ENCODE data around the gene PCED1A. TPM values are rescaled to one million over a fixed set of nuclear protein-coding genes. Genes with fewer than 3 reads are reported as not detected.
"Not testable (repeated sequence)": the region's sequence is repeated elsewhere in the genome, so short reads cannot be mapped to it uniquely, and the experiment has no call there.

PCED1A gene
- total RNA-seq, 5 donors from 2014 or later (not counting 1 experiment from before 2014, with no cell fraction given) = 65.1 to 111 (median 95.2) TPM

DNA sequence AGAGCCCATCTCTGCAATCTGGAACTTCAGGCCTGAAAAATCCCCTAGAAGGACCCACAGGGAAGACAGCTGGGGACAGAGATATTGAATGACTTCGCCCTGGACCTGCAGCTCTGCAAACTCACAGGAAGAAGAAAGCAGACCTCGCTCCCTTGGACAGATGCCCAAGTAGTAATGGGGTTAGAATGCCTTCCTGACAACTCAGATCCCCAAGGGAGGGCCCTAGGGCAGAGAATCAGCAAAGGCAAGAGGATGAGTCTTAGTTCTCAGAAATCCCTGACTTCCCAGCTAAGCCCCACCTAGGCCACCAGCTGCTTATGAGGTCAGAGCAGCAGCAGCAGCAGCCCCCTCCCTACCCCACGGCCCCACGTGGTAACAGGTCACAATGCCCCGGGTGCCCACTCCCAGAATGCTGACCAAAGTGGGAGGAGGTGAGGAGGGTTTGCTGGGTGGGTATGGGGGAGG lies 25.8 kb downstream of the PCED1A start, which contains the start of gene C20orf141:
TSS of gene C20orf141 (plus strand) at position 401 of the 465 bp plus-strand sequence. CDS start 198 bp downstream, outside the sequence.
- DNase-seq (no peak), ATAC-seq (replicated peaks in 1 of 4) (no peak)
- Mint-ChIP-seq H3K27me3 (peaks cover 21 to 37% of the 10 kb centered on the region in 2 donors), H3K4me3 (no peak within 1 kb of the TSS), H3K4me1 (no peaks in the 10 kb centered on the region), H3K36me3 (no peaks in the 10 kb centered on the region), H3K27ac (peak within 1 kb of the TSS in 1 of 2 donors; percentile 39), H3K9me3 (peaks cover 4 to 10% (median 6%) of the 10 kb centered on the region in 3 donors)
- Histone ChIP-seq H3K4me3 (ENCODE audit: control insufficient read depth in 1 of 2, extremely low read depth in 1 of 2, low read length in 1 of 2) (no peak within 1 kb of the TSS), H3K27ac (ENCODE audit: low read length) (no peak within 1 kb of the TSS), H3K4me1 (ENCODE audit: control insufficient read depth in 1 of 2, extremely low read depth in 1 of 2, insufficient read depth in 2 of 2, low read length in 2 of 2) (peaks cover 0 to 7% of the 10 kb centered on the region in 2 experiments), H3K36me3 (ENCODE audit: control insufficient read depth in 2 of 2, extremely low read depth in 1 of 2, insufficient read depth in 1 of 2, low read length in 1 of 2) (no peaks in the 10 kb centered on the region), H3K9me3 (no peaks in the 10 kb centered on the region), H3K27me3 (replicated peaks in 1 of 2; ENCODE audit: control insufficient read depth in 2 of 2, extremely low read depth in 1 of 2, insufficient read depth in 2 of 2, low read length in 1 of 2) (peaks cover 4 to 33% of the 10 kb centered on the region in 2 experiments)
- ChIA-PET POLR2A (no interaction called here), CTCF (no interaction called here)
- WGBS (ENCODE audit: insufficient coverage) = 17% methylated on average over 1 of the region's 5 CpGs

DNA sequence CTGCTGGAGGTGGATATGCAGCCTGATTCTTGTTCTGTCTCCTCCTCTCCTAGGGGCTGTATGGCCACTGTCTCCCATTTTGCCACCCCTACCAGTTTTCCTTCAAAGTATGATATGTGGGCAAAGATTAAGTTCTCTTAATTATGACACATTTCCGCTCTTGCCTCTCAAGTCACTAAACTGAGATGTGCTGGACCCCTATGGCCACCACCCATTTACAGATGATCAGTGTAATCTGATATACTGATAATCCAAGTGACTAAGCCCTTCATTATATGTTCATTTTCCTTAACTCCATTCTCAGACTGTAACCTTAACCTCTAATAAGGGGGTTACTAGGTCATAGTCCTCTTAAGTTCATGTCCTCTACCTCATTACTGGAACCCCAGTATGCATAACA lies 26.4 kb downstream of the PCED1A start:
- Histone ChIP-seq H3K27me3 (replicated peaks in 1 of 2; ENCODE audit: control insufficient read depth in 2 of 2, extremely low read depth in 1 of 2, insufficient read depth in 2 of 2, low read length in 1 of 2) (peaks cover 4 to 30% of the 10 kb centered on the region in 2 experiments), H3K4me1 (ENCODE audit: control insufficient read depth in 1 of 2, extremely low read depth in 1 of 2, insufficient read depth in 2 of 2, low read length in 2 of 2) (peaks cover 0 to 7% of the 10 kb centered on the region in 2 experiments), H3K27ac (ENCODE audit: low read length) (no peak overlapping the region), H3K4me3 (ENCODE audit: control insufficient read depth in 1 of 2, extremely low read depth in 1 of 2, low read length in 1 of 2) (no peak overlapping the region), H3K9me3 (no peaks in the 10 kb centered on the region), H3K36me3 (ENCODE audit: control insufficient read depth in 2 of 2, extremely low read depth in 1 of 2, insufficient read depth in 1 of 2, low read length in 1 of 2) (no peaks in the 10 kb centered on the region)
- CTCF ChIA-PET = interaction anchor here in 1 of 2 donors (0.5 kb wide), 1 partner anchor 24 kb away, joined by 15 read pairs; no protein-coding TSS in a partner anchor
- POLR2A ChIA-PET = no interaction called here
- H3K27ac Mint-ChIP-seq = no peak overlapping the region
- H3K27me3 Mint-ChIP-seq = peaks cover 24 to 38% of the 10 kb centered on the region in 2 donors
- peaks cover 4 to 10% (median 6%) of the 10 kb centered on the region in 3 donors for H3K9me3 Mint-ChIP-seq
- ATAC-seq (replicated peaks in 1 of 4) (no peak), DNase-seq (no peak)
- no CpG with 5 or more reads among the region's 1 CpG for WGBS (ENCODE audit: insufficient coverage)
- H3K36me3 Mint-ChIP-seq = no peaks in the 10 kb centered on the region
- H3K4me3 Mint-ChIP-seq = no peak overlapping the region
- no peaks in the 10 kb centered on the region for H3K4me1 Mint-ChIP-seq

DNA sequence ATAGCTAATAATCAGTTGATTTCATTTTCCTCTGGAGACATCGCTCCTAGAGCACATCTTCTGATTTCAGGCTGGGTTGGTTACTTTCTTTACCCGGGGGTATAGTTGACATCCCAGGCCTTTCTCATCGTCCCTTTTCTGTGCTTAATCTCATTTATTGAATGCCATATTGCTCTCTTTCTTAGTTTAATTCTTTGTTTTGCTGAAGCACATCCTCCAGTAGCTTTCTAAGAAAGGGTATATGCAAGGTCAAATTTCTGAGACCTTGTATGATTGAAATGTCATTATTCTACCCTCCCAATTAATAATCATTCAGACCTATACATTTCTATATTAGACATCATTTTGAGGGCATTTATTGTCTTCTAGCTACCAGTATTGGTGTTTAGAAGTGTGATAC lies 28.3 kb downstream of the PCED1A start:
- Histone ChIP-seq H3K27me3 (replicated peaks in 1 of 2; ENCODE audit: control insufficient read depth in 2 of 2, extremely low read depth in 1 of 2, insufficient read depth in 2 of 2, low read length in 1 of 2) (peaks cover 0 to 29% of the 10 kb centered on the region in 2 experiments), H3K4me3 (ENCODE audit: control insufficient read depth in 1 of 2, extremely low read depth in 1 of 2, low read length in 1 of 2) (no peak overlapping the region), H3K9me3 (no peaks in the 10 kb centered on the region), H3K27ac (ENCODE audit: low read length) (no peak overlapping the region), H3K36me3 (ENCODE audit: control insufficient read depth in 2 of 2, extremely low read depth in 1 of 2, insufficient read depth in 1 of 2, low read length in 1 of 2) (no peaks in the 10 kb centered on the region), H3K4me1 (ENCODE audit: control insufficient read depth in 1 of 2, extremely low read depth in 1 of 2, insufficient read depth in 2 of 2, low read length in 2 of 2) (peaks cover 0 to 7% of the 10 kb centered on the region in 2 experiments)
- Mint-ChIP-seq H3K4me1 (no peaks in the 10 kb centered on the region), H3K36me3 (no peaks in the 10 kb centered on the region), H3K27ac (no peak overlapping the region), H3K9me3 (peaks cover 4 to 10% (median 6%) of the 10 kb centered on the region in 3 donors), H3K27me3 (peaks cover 25 to 50% of the 10 kb centered on the region in 2 donors), H3K4me3 (no peak overlapping the region)
- ChIA-PET CTCF (interaction anchor here in 1 of 2 donors (0.6 kb wide), 1 partner anchor 48 kb away, joined by 6 read pairs; no protein-coding TSS in a partner anchor), POLR2A (no interaction called here)
- DNase-seq (no peak), ATAC-seq (replicated peaks in 1 of 4) (no peak)
- no CpG with 5 or more reads among the region's 3 CpGs for WGBS (ENCODE audit: insufficient coverage)

DNA sequence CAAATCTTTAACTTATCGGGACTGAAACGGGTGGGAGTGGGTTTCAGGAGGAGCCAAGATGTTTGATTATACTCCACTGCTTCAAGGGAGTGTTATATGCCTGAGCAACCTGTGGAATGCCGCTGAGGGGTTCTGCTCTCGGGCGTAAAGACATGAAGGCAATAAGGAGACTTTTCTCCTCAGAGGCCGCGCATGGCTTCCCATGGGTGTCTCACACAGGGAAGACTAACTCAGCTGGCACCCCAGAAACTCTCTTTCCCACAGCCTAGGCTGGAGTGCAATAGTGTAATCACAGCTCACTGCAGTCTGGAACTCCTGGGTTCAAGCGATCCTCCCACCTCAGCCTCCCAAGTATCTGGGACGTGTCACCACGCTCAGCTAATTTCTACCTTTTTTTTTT lies 30.8 kb downstream of the PCED1A start:
- Histone ChIP-seq H3K4me3 (ENCODE audit: control insufficient read depth in 1 of 2, extremely low read depth in 1 of 2, low read length in 1 of 2) (no peak overlapping the region), H3K9me3 (no peaks in the 10 kb centered on the region), H3K27me3 (replicated peaks in 1 of 2; ENCODE audit: control insufficient read depth in 2 of 2, extremely low read depth in 1 of 2, insufficient read depth in 2 of 2, low read length in 1 of 2) (peaks cover 6 to 37% of the 10 kb centered on the region in 2 experiments), H3K27ac (ENCODE audit: low read length) (no peak overlapping the region), H3K36me3 (ENCODE audit: control insufficient read depth in 2 of 2, extremely low read depth in 1 of 2, insufficient read depth in 1 of 2, low read length in 1 of 2) (no peaks in the 10 kb centered on the region), H3K4me1 (ENCODE audit: control insufficient read depth in 1 of 2, extremely low read depth in 1 of 2, insufficient read depth in 2 of 2, low read length in 2 of 2) (no peaks in the 10 kb centered on the region)
- Mint-ChIP-seq H3K4me3 (no peak overlapping the region), H3K27ac (no peak overlapping the region), H3K36me3 (no peaks in the 10 kb centered on the region), H3K9me3 (peaks cover 4 to 10% (median 6%) of the 10 kb centered on the region in 3 donors), H3K27me3 (peaks cover 34 to 63% of the 10 kb centered on the region in 2 donors), H3K4me1 (no peaks in the 10 kb centered on the region)
- DNase-seq (no peak), ATAC-seq (replicated peaks in 1 of 4) (no peak)
- ChIA-PET POLR2A (no interaction called here), CTCF (interaction anchor here in 1 of 2 donors (0.6 kb wide), 1 partner anchor 160 kb away, joined by 5 read pairs; no protein-coding TSS in a partner anchor)
- 97% methylated on average over 6 of the region's 10 CpGs for WGBS (ENCODE audit: insufficient coverage)

DNA sequence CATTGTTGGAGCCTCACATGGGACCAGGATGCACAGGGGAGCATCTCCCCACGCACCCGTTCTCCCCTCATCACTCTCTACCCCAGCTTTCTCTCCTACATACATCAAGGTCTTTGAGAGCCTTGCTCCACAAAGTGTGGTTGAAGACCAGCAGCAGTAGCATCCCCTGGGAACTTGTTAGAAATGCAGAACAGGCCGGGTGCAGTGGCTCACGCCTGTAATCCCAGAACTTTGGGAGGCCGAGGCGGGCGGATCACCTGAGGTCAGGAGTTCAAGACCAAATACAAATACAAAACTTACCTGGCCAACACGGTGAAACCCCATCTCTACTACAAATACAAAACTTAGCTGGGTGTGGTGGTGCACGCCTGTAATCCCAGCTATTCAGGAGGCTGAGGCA lies 32.5 kb downstream of the PCED1A start:
- H3K4me1 Mint-ChIP-seq; H3K4me1 ChIP-seq (ENCODE audit: control insufficient read depth in 1 of 2, extremely low read depth in 1 of 2, insufficient read depth in 2 of 2, low read length in 2 of 2); H3K36me3 ChIP-seq (ENCODE audit: control insufficient read depth in 2 of 2, extremely low read depth in 1 of 2, insufficient read depth in 1 of 2, low read length in 1 of 2); H3K4me3 Mint-ChIP-seq; POLR2A ChIA-PET; H3K9me3 Mint-ChIP-seq; ATAC-seq (replicated peaks in 1 of 4); DNase-seq; H3K9me3 ChIP-seq; H3K4me3 ChIP-seq (ENCODE audit: control insufficient read depth in 1 of 2, extremely low read depth in 1 of 2, low read length in 1 of 2); H3K27ac Mint-ChIP-seq; H3K27ac ChIP-seq (ENCODE audit: low read length); H3K36me3 Mint-ChIP-seq: not testable (repeated sequence)
- H3K27me3 ChIP-seq (replicated peaks in 1 of 2; ENCODE audit: control insufficient read depth in 2 of 2, extremely low read depth in 1 of 2, insufficient read depth in 2 of 2, low read length in 1 of 2) = peaks cover 6 to 50% of the 10 kb centered on the region in 2 experiments
- WGBS (ENCODE audit: insufficient coverage) = 96% methylated on average over 4 of the region's 9 CpGs
- peaks cover 34 to 66% of the 10 kb centered on the region in 2 donors for H3K27me3 Mint-ChIP-seq
- CTCF ChIA-PET = interaction anchor here in 1 of 2 donors (0.5 to 0.6 kb wide), 2 partner anchors 47 to 524 kb away, joined by 3 read pairs; no protein-coding TSS in a partner anchor

DNA sequence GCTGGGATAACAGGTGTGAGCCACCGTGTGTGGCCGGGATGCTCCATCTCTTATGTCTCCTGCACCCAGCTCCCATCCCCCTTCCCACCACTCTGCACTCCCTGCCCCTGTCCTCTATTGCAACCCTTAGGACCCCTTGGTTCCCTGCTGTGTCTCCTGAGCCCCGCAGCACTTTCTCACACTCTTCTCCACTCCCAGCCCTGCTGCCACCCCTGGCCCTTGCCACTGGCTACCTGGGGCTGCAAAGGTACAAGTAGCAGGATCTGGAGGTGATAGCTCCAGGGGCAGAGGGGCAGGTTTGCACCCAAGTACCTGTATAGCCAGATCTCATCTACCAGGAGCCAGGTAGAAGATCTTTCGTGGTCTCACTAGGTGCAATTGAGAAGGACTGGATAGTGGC lies 33.4 kb downstream of the PCED1A start:
- Mint-ChIP-seq H3K4me3 (no peak overlapping the region), H3K36me3 (no peaks in the 10 kb centered on the region), H3K27ac (no peak overlapping the region), H3K4me1 (no peaks in the 10 kb centered on the region), H3K27me3 (peaks cover 35 to 66% of the 10 kb centered on the region in 2 donors), H3K9me3 (peaks cover 0 to 3% (median 0%) of the 10 kb centered on the region in 3 donors)
- ChIA-PET POLR2A (no interaction called here), CTCF (no interaction called here)
- H3K4me3 ChIP-seq (ENCODE audit: control insufficient read depth in 1 of 2, extremely low read depth in 1 of 2, low read length in 1 of 2) = no peak overlapping the region
- whole genome bisulfite sequencing (ENCODE audit: insufficient coverage) = 89% methylated on average over 3 of the region's 4 CpGs
- no peaks in the 10 kb centered on the region for H3K36me3 ChIP-seq (ENCODE audit: control insufficient read depth in 2 of 2, extremely low read depth in 1 of 2, insufficient read depth in 1 of 2, low read length in 1 of 2)
- no peaks in the 10 kb centered on the region for H3K4me1 ChIP-seq (ENCODE audit: control insufficient read depth in 1 of 2, extremely low read depth in 1 of 2, insufficient read depth in 2 of 2, low read length in 2 of 2)
- H3K27ac ChIP-seq (ENCODE audit: low read length) = no peak overlapping the region
- DNase-seq (no peak), ATAC-seq (replicated peaks in 1 of 4) (no peak)
- H3K9me3 ChIP-seq = no peaks in the 10 kb centered on the region
- peaks cover 6 to 52% of the 10 kb centered on the region in 2 experiments for H3K27me3 ChIP-seq (replicated peaks in 1 of 2; ENCODE audit: control insufficient read depth in 2 of 2, extremely low read depth in 1 of 2, insufficient read depth in 2 of 2, low read length in 1 of 2)

Data from T-cell (primary cell).